Liver (tissue), 9 donors: Measurements from ENCODE around the gene ALG12. TPM values are rescaled to one million over a fixed set of nuclear protein-coding genes. Genes with fewer than 3 reads are reported as not detected.

ENCODE experiments used
- DNase-seq: peaks from one replicate; pipeline ENCODE4 v3.0.0-alpha.2; 2017; ENCODE audit warnings: low spot score
- H3K27ac ChIP-seq, 2 donors: one replicate each; pipeline ENCODE4 v1.7.0; 2013; ENCODE audit warnings: inconsistent platforms in 2 of 2, low read length in 2 of 2, control low read depth in 1 of 2, low read depth in 1 of 2, mild to moderate bottlenecking in 1 of 2
- H3K27me3 ChIP-seq, 4 donors: one replicate each; pipeline versions ENCODE4 v1.6.1 to v1.7.0; 2013; ENCODE audit warnings: low read length in 3 of 4, inconsistent platforms in 1 of 4, mild to moderate bottlenecking in 1 of 4, moderate library complexity in 1 of 4; ENCODE audit not compliant: control insufficient read depth in 4 of 4, insufficient read depth in 4 of 4
- H3K36me3 ChIP-seq, 4 donors: one replicate each; pipeline versions ENCODE4 v1.6.1 to v1.7.0; 2013; ENCODE audit warnings: low read length in 3 of 4, mild to moderate bottlenecking in 3 of 4, low read depth in 1 of 4, moderate library complexity in 1 of 4; ENCODE audit not compliant: control insufficient read depth in 4 of 4, insufficient read depth in 3 of 4
- H3K4me1 ChIP-seq, 4 donors: one replicate each; pipeline versions ENCODE4 v1.6.1 to v1.7.0; 2013; ENCODE audit warnings: low read length in 3 of 4, mild to moderate bottlenecking in 3 of 4, moderate library complexity in 1 of 4; ENCODE audit not compliant: control insufficient read depth in 4 of 4, insufficient read depth in 4 of 4
- H3K4me3 ChIP-seq, 3 donors: one replicate each; pipeline versions ENCODE4 v1.6.1 to v1.7.0; 2013; ENCODE audit warnings: low read length in 3 of 3, control low read depth in 1 of 3, low read depth in 1 of 3, mild to moderate bottlenecking in 1 of 3
- H3K9ac ChIP-seq, 2 donors: one replicate each; pipeline ENCODE4 v1.7.0; 2013; ENCODE audit warnings: low read length in 2 of 2, mild to moderate bottlenecking in 2 of 2, moderate library complexity in 2 of 2, control low read depth in 1 of 2, low read depth in 1 of 2
- H3K9me3 ChIP-seq, 4 donors: one replicate each; pipeline versions ENCODE4 v1.6.1 to v1.7.0; 2013; ENCODE audit warnings: low read length in 3 of 4; ENCODE audit not compliant: control insufficient read depth in 4 of 4
- EGR1 ChIP-seq, 2 donors: IDR thresholded peaks; 2 replicates each; pipeline ENCODE4 v1.6.1; 2016 to 2018; ENCODE audit warnings: antibody characterized with exemption in 2 of 2, low read depth in 2 of 2
- FOXA1 ChIP-seq: IDR thresholded peaks from 2 replicates; pipeline ENCODE4 v1.6.1; 2016; ENCODE audit warnings: antibody characterized with exemption
- FOXA2 ChIP-seq: IDR thresholded peaks from 2 replicates; pipeline ENCODE4 v1.6.1; 2016; ENCODE audit warnings: antibody characterized with exemption
- GABPA ChIP-seq, 2 donors: IDR thresholded peaks in 1 of 2; conservative IDR thresholded peaks in 1 of 2; 2 replicates each; pipeline ENCODE4 v1.6.1; 2016; ENCODE audit warnings: antibody characterized with exemption in 2 of 2, mild to moderate bottlenecking in 1 of 2, moderate library complexity in 1 of 2
- HNF4G ChIP-seq: IDR thresholded peaks from 2 replicates; pipeline ENCODE4 v1.6.1; 2016; ENCODE audit warnings: antibody characterized with exemption
- RXRA ChIP-seq, 2 donors: IDR thresholded peaks; 2 replicates each; pipeline ENCODE4 v1.6.1; 2017 to 2018; ENCODE audit warnings: antibody characterized with exemption in 2 of 2, mild to moderate bottlenecking in 1 of 2
- SP1 ChIP-seq: IDR thresholded peaks from 2 replicates; pipeline ENCODE4 v1.6.1; 2018; ENCODE audit warnings: antibody characterized with exemption, mild to moderate bottlenecking
- TAF1 ChIP-seq: conservative IDR thresholded peaks from 2 replicates; pipeline ENCODE4 v1.6.1; 2016; ENCODE audit warnings: antibody characterized with exemption, mild to moderate bottlenecking
- YY1 ChIP-seq: IDR thresholded peaks from 2 replicates; pipeline ENCODE4 v1.6.1; 2016; ENCODE audit warnings: antibody characterized with exemption, mild to moderate bottlenecking
- WGBS: extraction: QIAGEN DNeasy Blood & Tissue Kit; methylation state at CpG from one replicate; pipeline ENCODE4 v1.1.7; 2013; 5-methylcytosine and 5-hydroxymethylcytosine counted together
- polyA plus RNA-seq, 2 donors: library from polyadenylated mRNA; stranded (reverse) in 1 of 2; unstranded in 1 of 2; fragments of 200-250 nt in 1 of 2; fragments of >200 nt in 1 of 2; fragmentation: Nextera tagmentation in 1 of 2; extraction: Ambion mirVana in 1 of 2; gene quantifications; one replicate each; pipeline versions ENCODE4 v1.2.1 to v1.2.3, GENCODE V29; 2013 to 2015
- total RNA-seq, 2 donors: library from RNA; depleted of rRNA; stranded (reverse); fragments of >200 nt; gene quantifications; one replicate each; pipeline ENCODE4 v1.2.3, GENCODE V29; 2014
- TF ChIP-seq, protein P1 (sequence below): IDR thresholded peaks from 2 replicates; pipeline ENCODE4 v1.6.1; 2016; ENCODE audit warnings: antibody characterized with exemption
- TF ChIP-seq, protein P2 (sequence below): IDR thresholded peaks from 2 replicates; pipeline ENCODE4 v1.6.1; 2016; ENCODE audit warnings: antibody characterized with exemption, mild to moderate bottlenecking
- donor health status: healthy.
- donor health status: healthy.
- donor health status: healthy.
- donor health status: healthy.
- donor health status: healthy.

The ALG12 gene
- total and polyA plus RNA-seq, 4 donors, result 10.4 to 20.2 (median 14.0) TPM

DNA sequence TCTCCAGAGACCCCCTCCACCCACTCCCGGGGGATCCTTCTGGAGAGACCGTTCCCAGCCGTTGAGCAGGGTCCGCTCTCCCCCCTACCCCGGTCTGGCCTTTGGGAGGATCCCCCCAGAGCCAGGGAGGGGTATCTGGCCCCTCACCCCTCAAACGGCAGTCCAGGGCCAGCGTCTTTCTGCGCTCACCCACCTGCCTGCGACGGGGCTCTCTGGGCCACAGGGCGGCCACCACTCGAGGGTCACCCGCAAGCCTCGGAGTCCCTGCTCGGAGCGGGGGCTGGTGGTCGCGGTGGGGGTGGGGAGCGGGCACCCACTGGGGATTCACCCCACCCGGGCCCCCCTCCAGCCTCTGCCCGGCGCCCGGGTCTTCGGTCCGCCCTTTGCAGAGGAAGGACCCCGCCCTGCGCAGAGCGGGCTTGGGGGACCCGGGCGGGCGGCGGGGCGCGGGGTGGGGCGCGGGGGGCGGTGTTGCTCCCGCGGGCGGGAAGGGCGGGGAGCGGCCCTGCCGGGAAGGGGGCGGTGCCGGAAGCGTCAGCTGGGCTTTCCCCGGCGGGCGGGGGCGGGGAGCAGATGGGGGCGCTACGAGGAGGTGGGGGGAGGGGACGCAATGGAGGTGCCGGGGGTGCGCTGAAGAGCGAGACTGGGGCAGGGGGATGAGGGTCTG is 16.8 kb upstream of the ALG12 start:
- Histone ChIP-seq H3K27ac (peak overlapping the region; percentile 83 to 84), H3K4me1 (peaks cover 9 to 45% (median 34%) of the 10 kb centered on the region in 4 donors), H3K4me3 (peak overlapping the region in 1 of 3 donors; percentile 69), H3K9ac (no peak overlapping the region), H3K9me3 (no peaks in the 10 kb centered on the region), H3K36me3 (no peaks in the 10 kb centered on the region), H3K27me3 (no peaks in the 10 kb centered on the region)
- no peak for TF ChIP-seq FOXA2
- TF ChIP-seq EGR1 (IDR thresholded peaks at IDR 0.05; ENCODE audit: low read depth in 2 of 2), result no peak
- TF ChIP-seq, protein P1, sequence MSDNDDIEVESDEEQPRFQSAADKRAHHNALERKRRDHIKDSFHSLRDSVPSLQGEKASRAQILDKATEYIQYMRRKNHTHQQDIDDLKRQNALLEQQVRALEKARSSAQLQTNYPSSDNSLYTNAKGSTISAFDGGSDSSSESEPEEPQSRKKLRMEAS, result no peak
- TF ChIP-seq SP1, result no peak
- TF ChIP-seq TAF1, result no peak
- no peak for TF ChIP-seq GABPA (IDR thresholded peaks at IDR 0.05 in 1 of 2, conservative IDR thresholded peaks at IDR 0.05 in 1 of 2)
- no peak for TF ChIP-seq FOXA1
- TF ChIP-seq, protein P2, sequence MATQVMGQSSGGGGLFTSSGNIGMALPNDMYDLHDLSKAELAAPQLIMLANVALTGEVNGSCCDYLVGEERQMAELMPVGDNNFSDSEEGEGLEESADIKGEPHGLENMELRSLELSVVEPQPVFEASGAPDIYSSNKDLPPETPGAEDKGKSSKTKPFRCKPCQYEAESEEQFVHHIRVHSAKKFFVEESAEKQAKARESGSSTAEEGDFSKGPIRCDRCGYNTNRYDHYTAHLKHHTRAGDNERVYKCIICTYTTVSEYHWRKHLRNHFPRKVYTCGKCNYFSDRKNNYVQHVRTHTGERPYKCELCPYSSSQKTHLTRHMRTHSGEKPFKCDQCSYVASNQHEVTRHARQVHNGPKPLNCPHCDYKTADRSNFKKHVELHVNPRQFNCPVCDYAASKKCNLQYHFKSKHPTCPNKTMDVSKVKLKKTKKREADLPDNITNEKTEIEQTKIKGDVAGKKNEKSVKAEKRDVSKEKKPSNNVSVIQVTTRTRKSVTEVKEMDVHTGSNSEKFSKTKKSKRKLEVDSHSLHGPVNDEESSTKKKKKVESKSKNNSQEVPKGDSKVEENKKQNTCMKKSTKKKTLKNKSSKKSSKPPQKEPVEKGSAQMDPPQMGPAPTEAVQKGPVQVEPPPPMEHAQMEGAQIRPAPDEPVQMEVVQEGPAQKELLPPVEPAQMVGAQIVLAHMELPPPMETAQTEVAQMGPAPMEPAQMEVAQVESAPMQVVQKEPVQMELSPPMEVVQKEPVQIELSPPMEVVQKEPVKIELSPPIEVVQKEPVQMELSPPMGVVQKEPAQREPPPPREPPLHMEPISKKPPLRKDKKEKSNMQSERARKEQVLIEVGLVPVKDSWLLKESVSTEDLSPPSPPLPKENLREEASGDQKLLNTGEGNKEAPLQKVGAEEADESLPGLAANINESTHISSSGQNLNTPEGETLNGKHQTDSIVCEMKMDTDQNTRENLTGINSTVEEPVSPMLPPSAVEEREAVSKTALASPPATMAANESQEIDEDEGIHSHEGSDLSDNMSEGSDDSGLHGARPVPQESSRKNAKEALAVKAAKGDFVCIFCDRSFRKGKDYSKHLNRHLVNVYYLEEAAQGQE, result no peak
- TF ChIP-seq HNF4G, result no peak
- no peak for TF ChIP-seq YY1
- DNase-seq, result peak; percentile 53
- WGBS, result 5% methylated on average over 56 of the region's 56 CpGs

DNA sequence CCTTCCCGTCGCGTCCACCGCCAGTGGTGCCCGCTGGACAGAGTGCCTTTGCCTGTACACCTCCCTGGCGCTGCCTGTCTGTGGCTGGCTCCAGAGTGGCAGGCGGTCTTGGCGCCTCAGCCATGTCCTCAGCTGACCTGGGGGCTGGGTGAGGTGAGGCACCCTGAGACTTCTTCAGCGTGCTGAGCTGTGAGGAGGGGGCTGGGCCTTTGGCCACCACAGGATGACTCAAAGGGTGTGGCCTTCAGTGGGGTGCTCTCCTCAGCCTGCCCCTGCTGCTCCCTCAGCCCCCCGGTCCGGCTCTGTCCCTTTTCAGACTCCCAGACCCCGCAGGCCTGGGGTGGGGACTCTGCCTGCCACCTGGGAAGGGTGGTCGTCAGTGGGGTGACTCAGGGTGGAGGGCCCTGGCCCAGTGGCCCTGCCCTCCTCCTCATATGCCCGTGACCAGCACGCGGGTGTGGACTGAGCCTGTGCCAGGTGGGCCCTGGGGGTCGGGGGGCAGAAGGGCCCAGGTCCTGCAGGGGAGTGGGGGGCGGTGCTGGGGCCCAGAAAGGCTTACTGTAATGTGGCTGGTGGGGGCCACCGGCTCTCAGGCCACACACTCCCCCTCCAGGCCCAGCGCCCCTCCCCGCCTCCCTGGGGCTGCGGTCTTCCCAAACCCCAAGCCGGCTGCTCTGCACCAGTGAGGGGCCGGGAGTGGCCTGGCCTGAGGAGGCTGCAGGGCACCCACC is 16.1 kb upstream of the ALG12 start:
- Histone ChIP-seq H3K9me3 (no peaks in the 10 kb centered on the region), H3K4me3 (peak overlapping the region in 1 of 3 donors; percentile 69), H3K9ac (no peak overlapping the region), H3K27me3 (no peaks in the 10 kb centered on the region), H3K36me3 (no peaks in the 10 kb centered on the region), H3K4me1 (peaks cover 9 to 45% (median 38%) of the 10 kb centered on the region in 4 donors), H3K27ac (peak overlapping the region; percentile 83 to 84)
- WGBS, result 33% methylated on average over 24 of the region's 24 CpGs
- DNase-seq, result no peak
- TF ChIP-seq EGR1 (IDR thresholded peaks at IDR 0.05; ENCODE audit: low read depth in 2 of 2) (no peak), RXRA (IDR thresholded peaks at IDR 0.05) (peak; percentile 84 to 93), GABPA (IDR thresholded peaks at IDR 0.05 in 1 of 2, conservative IDR thresholded peaks at IDR 0.05 in 1 of 2) (no peak), SP1 (peak; percentile 25)
